Hematopoietic multipotent progenitor cell treated with erythropoietin and hydrocortisone succinate and interleukin-3 and kit ligand, for 4 days (in vitro differentiated cells): ENCODE data around the gene SGK1.

Experiments
- DNase-seq: peaks from one replicate; pipeline ENCODE4 v3.0.0-alpha.2; 2015

The SGK1 gene

GRCh38 chr6:134166511-134167261 is 151.2 kb downstream of the SGK1 start:
- no peak for DNase-seq

- no peak for DNase-seq
These were observed 152.2 kb downstream of the SGK1 start for GRCh38 chr6:134165561-134166201.

GRCh38 chr6:134164300-134164699 is 153.6 kb downstream of the SGK1 start:
- no peak for DNase-seq

GRCh38 chr6:134162932-134163331 is 155.0 kb downstream of the SGK1 start:
- DNase-seq: no peak

- DNase-seq: no peak
These were observed 156.9 kb downstream of the SGK1 start for GRCh38 chr6:134161041-134161440.

GRCh38 chr6:134152767-134153485 is 165.0 kb downstream of the SGK1 start:
- DNase-seq: no peak

- DNase-seq: no peak
These were observed 169.3 kb downstream of the SGK1 start for GRCh38 chr6:134148566-134148965.

GRCh38 chr6:134147034-134147533 is 170.8 kb downstream of the SGK1 start:
- peak; percentile 46 for DNase-seq

- no peak for DNase-seq
These were observed 171.5 kb downstream of the SGK1 start for GRCh38 chr6:134146268-134147033.

- peak; percentile 56 for DNase-seq
These were observed 172.1 kb downstream of the SGK1 start for GRCh38 chr6:134145786-134146185.

- DNase-seq: no peak
These were observed 179.5 kb downstream of the SGK1 start for GRCh38 chr6:134138226-134138975.

GRCh38 chr6:134134654-134135053 is 183.3 kb downstream of the SGK1 start:
- DNase-seq: no peak

GRCh38 chr6:134132494-134133141 is 185.3 kb downstream of the SGK1 start:
- DNase-seq: no peak

- DNase-seq: no peak
These were observed 186.3 kb downstream of the SGK1 start for GRCh38 chr6:134131530-134132139.

GRCh38 chr6:134128146-134128545 is 189.8 kb downstream of the SGK1 start:
- no peak for DNase-seq

GRCh38 chr6:134123666-134124208 is 194.2 kb downstream of the SGK1 start:
- DNase-seq: peak; percentile 77

- DNase-seq: no peak
These were observed 195.1 kb downstream of the SGK1 start for GRCh38 chr6:134122775-134123174.

GRCh38 chr6:134119486-134119885 is 198.4 kb downstream of the SGK1 start:
- DNase-seq: no peak
